ENCODE results near the gene UFD1. TPM values are rescaled to one million over a fixed set of nuclear protein-coding genes. Genes with fewer than 3 reads are reported as not detected.

Gene UFD1
- total and polyA plus RNA-seq, 9 donors = 27.8 to 58.8 (median 44.4) TPM

DNA sequence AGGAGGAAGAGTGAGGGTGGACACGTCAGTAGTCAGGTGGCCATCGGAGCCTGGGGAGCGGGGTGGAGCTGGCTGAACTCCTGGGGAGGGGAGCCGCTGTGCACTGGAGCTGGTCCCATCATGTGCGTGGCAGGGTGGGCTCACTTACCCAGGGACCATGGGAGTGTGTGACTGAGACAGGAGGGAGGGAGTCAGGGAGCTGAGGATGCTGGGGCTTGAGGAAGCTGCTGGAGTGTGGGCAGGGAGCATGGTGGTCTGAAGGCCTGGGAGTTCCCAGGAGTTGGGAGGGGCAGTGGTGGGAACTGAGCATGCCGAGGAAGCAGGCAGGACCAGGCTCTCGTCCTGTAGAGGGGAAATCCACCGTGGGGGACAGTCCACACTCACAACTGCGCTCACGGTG lies 27.2 kb upstream of the UFD1 start:
- Histone ChIP-seq H3K27me3 (ENCODE audit: control insufficient read depth, insufficient read depth, low read length) (no peaks in the 10 kb centered on the region), H3K4me3 (ENCODE audit: low read length) (no peak overlapping the region), H3K27ac (ENCODE audit: low read length) (no peak overlapping the region), H3K36me3 (ENCODE audit: control insufficient read depth, insufficient read depth, low read length) (peaks cover 7% of the 10 kb centered on the region), H3K4me1 (ENCODE audit: control insufficient read depth, insufficient read depth, low read length) (no peaks in the 10 kb centered on the region), H3K9me3 (replicated peaks; ENCODE audit: control insufficient read depth, low read depth, low read length) (no peaks in the 10 kb centered on the region)
- WGBS (ENCODE audit: insufficient coverage) = 78% methylated on average over 7 of the region's 10 CpGs
- DNase-seq = no peak

- Histone ChIP-seq H3K36me3 (ENCODE audit: control insufficient read depth, insufficient read depth, low read length) (peaks cover 7% of the 10 kb centered on the region), H3K4me1 (ENCODE audit: control insufficient read depth, insufficient read depth, low read length) (no peaks in the 10 kb centered on the region), H3K9me3 (replicated peaks; ENCODE audit: control insufficient read depth, low read depth, low read length) (no peaks in the 10 kb centered on the region), H3K27ac (ENCODE audit: low read length) (no peak overlapping the region), H3K27me3 (ENCODE audit: control insufficient read depth, insufficient read depth, low read length) (no peaks in the 10 kb centered on the region), H3K4me3 (ENCODE audit: low read length) (no peak overlapping the region)
- no peak for DNase-seq
- WGBS (ENCODE audit: insufficient coverage) = 94% methylated on average over 4 of the region's 5 CpGs
Measured at GRCh38 chr22:19505735-19506126, 26.7 kb upstream of the UFD1 start.

DNA sequence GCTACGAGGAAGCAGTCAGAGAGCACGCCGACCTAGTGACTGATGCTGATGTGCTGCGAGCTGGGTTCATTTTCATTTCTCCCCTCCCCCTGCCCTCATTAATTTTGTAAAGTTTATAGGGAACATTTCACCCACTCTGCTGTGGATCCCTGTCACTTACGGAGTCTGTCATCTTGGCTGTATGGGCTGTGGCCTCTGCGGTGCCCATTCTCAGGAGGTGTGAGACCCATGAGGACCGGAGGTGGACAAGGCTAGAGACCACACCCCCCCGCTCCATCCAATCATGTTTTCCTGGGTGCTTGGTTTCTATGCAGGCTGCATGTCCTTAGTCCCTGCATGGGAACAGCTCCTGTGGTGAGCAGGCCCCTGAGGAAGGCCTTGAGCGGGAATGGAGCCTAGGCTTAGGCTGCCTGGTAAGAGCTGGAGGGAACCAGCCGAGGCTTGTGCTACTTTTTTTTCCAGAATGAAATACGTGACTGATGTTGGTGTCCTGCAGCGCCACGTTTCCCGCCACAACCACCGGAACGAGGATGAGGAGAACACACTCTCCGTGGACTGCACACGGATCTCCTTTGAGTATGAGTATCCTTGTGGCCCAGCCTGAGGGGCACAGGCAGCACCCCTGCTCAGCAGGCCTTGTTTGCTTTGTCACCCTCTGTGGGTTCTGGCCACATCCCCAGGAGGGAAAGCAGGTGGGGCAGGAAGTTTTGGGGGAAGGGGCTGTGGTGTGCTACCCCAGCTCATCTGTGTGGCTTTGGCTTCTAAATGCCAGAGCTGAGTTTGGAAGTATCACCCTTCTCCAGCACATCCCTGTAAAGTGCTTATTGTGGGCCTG lies 26.1 kb upstream of the UFD1 start:
- Histone ChIP-seq H3K27ac (ENCODE audit: low read length) (no peak overlapping the region), H3K36me3 (ENCODE audit: control insufficient read depth, insufficient read depth, low read length) (peaks cover 7% of the 10 kb centered on the region), H3K9me3 (replicated peaks; ENCODE audit: control insufficient read depth, low read depth, low read length) (no peaks in the 10 kb centered on the region), H3K4me1 (ENCODE audit: control insufficient read depth, insufficient read depth, low read length) (no peaks in the 10 kb centered on the region), H3K27me3 (ENCODE audit: control insufficient read depth, insufficient read depth, low read length) (no peaks in the 10 kb centered on the region), H3K4me3 (ENCODE audit: low read length) (no peak overlapping the region)
- no peak for DNase-seq
- WGBS (ENCODE audit: insufficient coverage) = 92% methylated on average over 14 of the region's 18 CpGs

DNA sequence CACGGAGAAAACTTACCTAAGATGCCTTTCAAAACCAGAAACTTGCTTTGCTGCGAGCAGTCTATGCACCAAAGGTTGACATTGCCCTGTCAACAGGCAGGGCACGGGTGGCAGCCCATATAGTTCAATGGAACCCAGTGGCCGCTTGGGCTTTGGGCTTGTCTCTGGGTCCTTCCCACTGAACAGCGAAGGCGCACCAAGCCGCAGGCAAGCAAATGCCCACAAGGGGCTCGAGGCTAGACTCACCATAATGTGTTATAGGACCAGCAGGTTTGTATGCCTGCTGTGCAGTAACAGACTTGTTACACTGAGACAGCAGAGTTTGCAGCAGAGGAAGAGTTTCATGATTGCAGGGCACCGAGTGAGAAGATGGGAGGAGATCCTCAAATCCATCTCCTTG lies 24.9 kb upstream of the UFD1 start:
- no peak for DNase-seq
- no peaks in the 10 kb centered on the region for H3K9me3 ChIP-seq (replicated peaks; ENCODE audit: control insufficient read depth, low read depth, low read length)
- no peaks in the 10 kb centered on the region for H3K27me3 ChIP-seq (ENCODE audit: control insufficient read depth, insufficient read depth, low read length)
- whole genome bisulfite sequencing (ENCODE audit: insufficient coverage) = 79% methylated on average over 9 of the region's 9 CpGs
- no peak overlapping the region for H3K4me3 ChIP-seq (ENCODE audit: low read length)
- H3K27ac ChIP-seq (ENCODE audit: low read length) = no peak overlapping the region
- no peaks in the 10 kb centered on the region for H3K4me1 ChIP-seq (ENCODE audit: control insufficient read depth, insufficient read depth, low read length)
- H3K36me3 ChIP-seq (ENCODE audit: control insufficient read depth, insufficient read depth, low read length) = peaks cover 8% of the 10 kb centered on the region

GRCh38 chr22:19503367-19503766 lies 24.4 kb upstream of the UFD1 start:
- Histone ChIP-seq H3K27me3 (ENCODE audit: control insufficient read depth, insufficient read depth, low read length) (no peaks in the 10 kb centered on the region), H3K4me1 (ENCODE audit: control insufficient read depth, insufficient read depth, low read length) (no peaks in the 10 kb centered on the region), H3K36me3 (ENCODE audit: control insufficient read depth, insufficient read depth, low read length) (peaks cover 13% of the 10 kb centered on the region), H3K9me3 (replicated peaks; ENCODE audit: control insufficient read depth, low read depth, low read length) (no peaks in the 10 kb centered on the region), H3K27ac (ENCODE audit: low read length) (no peak overlapping the region), H3K4me3 (ENCODE audit: low read length) (no peak overlapping the region)
- 79% methylated on average over 5 of the region's 7 CpGs for WGBS (ENCODE audit: insufficient coverage)
- DNase-seq = no peak

DNA sequence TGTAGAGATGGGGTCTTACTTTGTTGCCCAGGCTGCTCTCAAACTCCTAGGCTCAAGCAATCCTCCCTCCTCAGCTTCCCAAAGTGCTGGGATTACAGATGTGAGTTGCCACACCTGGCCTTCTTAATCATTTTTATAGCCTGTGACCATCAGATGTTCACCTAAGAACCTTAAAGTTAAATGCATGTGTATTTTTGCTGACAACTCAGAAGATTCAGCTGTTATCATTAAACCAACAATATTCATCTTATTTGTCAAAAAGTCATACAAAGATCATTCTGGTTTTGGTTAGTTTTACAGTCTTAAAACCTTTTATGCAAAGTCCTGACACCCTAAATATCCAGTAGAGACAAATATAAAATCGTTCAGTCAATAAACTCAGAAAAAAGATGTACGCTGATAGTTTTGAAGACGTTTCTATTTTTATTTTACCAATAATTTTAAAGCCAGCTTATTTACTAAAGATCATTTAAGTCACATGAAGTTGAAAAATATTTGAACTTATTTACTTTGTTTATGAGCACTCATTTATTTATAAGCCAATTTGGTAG lies 23.0 kb upstream of the UFD1 start:
- Histone ChIP-seq H3K9me3 (replicated peaks; ENCODE audit: control insufficient read depth, low read depth, low read length) (no peaks in the 10 kb centered on the region), H3K27ac (ENCODE audit: low read length) (no peak overlapping the region), H3K4me3 (ENCODE audit: low read length) (no peak overlapping the region), H3K27me3 (ENCODE audit: control insufficient read depth, insufficient read depth, low read length) (no peaks in the 10 kb centered on the region), H3K36me3 (ENCODE audit: control insufficient read depth, insufficient read depth, low read length) (peaks cover 15% of the 10 kb centered on the region), H3K4me1 (ENCODE audit: control insufficient read depth, insufficient read depth, low read length) (peaks cover 8% of the 10 kb centered on the region)
- no peak for DNase-seq
- no CpG with 5 or more reads among the region's 3 CpGs for WGBS (ENCODE audit: insufficient coverage)

DNA sequence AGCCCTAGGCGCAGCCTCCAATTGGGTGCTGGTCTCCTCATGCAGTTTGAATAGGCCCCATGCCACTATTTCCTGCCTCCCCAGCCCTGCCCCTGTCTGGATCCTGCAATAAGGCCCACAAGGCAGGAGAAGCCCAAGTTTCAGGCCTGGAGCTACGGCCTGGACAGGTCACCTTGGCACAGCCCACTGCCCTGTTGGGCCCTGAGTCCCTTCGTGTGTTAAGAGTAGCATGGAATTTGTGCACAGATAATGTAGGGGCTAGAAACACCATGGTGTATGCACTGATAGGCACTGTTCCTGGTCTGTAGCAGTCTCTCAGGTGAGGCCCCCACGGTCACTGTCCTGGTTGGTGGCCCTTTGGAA lies 20.9 kb upstream of the UFD1 start:
- Histone ChIP-seq H3K4me1 (ENCODE audit: control insufficient read depth, insufficient read depth, low read length) (peaks cover 12% of the 10 kb centered on the region), H3K27me3 (ENCODE audit: control insufficient read depth, insufficient read depth, low read length) (no peaks in the 10 kb centered on the region), H3K9me3 (replicated peaks; ENCODE audit: control insufficient read depth, low read depth, low read length) (no peaks in the 10 kb centered on the region), H3K27ac (ENCODE audit: low read length) (no peak overlapping the region), H3K4me3 (ENCODE audit: low read length) (no peak overlapping the region), H3K36me3 (ENCODE audit: control insufficient read depth, insufficient read depth, low read length) (peaks cover 14% of the 10 kb centered on the region)
- DNase-seq = no peak
- 93% methylated on average over 2 of the region's 4 CpGs for WGBS (ENCODE audit: insufficient coverage)

DNA sequence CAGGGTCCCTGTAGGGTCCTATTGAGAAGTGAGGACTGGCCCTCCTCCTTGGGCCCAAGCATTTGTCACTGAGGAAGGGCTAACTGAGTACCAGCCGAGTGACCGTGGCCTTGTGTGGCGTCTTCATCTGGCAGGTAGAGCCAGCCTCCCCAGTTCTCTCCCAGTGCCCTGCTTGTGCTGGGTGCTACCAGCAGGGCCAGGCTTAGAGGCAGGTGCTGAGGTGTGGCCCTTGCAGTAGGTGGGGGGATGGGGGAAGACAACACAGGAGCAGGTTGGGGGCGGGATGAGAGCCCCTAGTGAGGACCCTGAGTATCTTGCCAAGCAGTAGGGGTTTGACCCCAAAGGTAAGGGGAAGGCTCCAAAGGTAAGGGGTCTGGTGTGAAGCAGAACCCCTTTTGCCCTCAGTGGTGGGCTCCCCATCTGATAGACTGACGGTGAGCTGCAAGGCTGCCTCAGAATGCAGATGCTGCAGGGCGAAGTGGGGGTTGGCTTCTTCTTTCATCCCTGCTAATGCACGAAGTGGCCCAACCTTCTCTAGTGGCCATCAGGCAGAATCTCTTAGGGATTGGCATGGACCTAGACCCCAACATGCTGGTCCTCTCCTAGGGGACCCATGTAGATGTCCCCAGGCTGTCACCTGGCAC lies 20.4 kb upstream of the UFD1 start:
- no peak overlapping the region for H3K4me3 ChIP-seq (ENCODE audit: low read length)
- WGBS (ENCODE audit: insufficient coverage) = 93% methylated on average over 5 of the region's 7 CpGs
- peaks cover 12% of the 10 kb centered on the region for H3K4me1 ChIP-seq (ENCODE audit: control insufficient read depth, insufficient read depth, low read length)
- no peak overlapping the region for H3K27ac ChIP-seq (ENCODE audit: low read length)
- no peak for DNase-seq
- peaks cover 14% of the 10 kb centered on the region for H3K36me3 ChIP-seq (ENCODE audit: control insufficient read depth, insufficient read depth, low read length)
- no peaks in the 10 kb centered on the region for H3K27me3 ChIP-seq (ENCODE audit: control insufficient read depth, insufficient read depth, low read length)
- no peaks in the 10 kb centered on the region for H3K9me3 ChIP-seq (replicated peaks; ENCODE audit: control insufficient read depth, low read depth, low read length)

- H3K27me3 ChIP-seq (ENCODE audit: control insufficient read depth, insufficient read depth, low read length) = no peaks in the 10 kb centered on the region
- WGBS (ENCODE audit: insufficient coverage) = 87% methylated on average over 3 of the region's 3 CpGs
- H3K9me3 ChIP-seq (replicated peaks; ENCODE audit: control insufficient read depth, low read depth, low read length) = no peaks in the 10 kb centered on the region
- peaks cover 12% of the 10 kb centered on the region for H3K4me1 ChIP-seq (ENCODE audit: control insufficient read depth, insufficient read depth, low read length)
- DNase-seq = no peak
- H3K36me3 ChIP-seq (ENCODE audit: control insufficient read depth, insufficient read depth, low read length) = peaks cover 19% of the 10 kb centered on the region
- no peak overlapping the region for H3K4me3 ChIP-seq (ENCODE audit: low read length)
- H3K27ac ChIP-seq (ENCODE audit: low read length) = no peak overlapping the region
Measured at GRCh38 chr22:19498866-19499190, 19.8 kb upstream of the UFD1 start.

DNA sequence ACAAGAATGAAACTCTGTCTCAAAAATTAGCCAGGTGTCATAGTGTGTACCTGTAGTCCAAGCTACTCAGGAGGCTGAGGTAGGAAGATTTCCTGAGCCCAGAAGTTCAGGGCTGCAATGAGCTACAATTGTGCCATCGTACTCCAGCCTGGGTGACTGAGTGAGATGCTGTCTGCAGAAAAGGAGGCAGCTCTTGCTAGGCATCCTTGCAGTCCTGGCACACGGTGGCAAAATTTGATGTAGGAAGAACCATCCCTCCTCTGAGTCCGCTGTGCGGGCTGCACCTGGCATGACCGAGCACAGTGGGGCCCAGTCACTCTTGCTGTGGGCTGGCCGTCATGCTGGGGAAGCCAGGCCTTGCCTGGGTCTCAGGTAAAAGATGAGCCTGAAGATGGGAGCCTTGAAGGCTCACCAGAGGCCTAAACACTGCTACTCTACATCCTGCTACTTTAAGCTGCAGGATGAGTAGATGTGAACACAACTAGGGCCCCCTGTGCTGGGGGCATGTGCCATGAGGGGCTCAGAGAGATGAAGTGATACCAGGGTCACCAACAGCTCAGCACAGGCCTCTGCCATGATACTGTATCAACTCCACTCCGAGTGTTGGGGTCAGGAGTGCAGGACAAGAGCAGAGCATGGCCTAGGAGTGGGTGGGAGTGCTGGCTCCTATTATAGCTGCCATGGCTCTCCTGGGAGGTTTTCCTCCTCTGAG lies 19.3 kb upstream of the UFD1 start:
- H3K4me3 ChIP-seq (ENCODE audit: low read length) = no peak overlapping the region
- H3K27ac ChIP-seq (ENCODE audit: low read length) = no peak overlapping the region
- no peak for DNase-seq
- H3K27me3 ChIP-seq (ENCODE audit: control insufficient read depth, insufficient read depth, low read length) = no peaks in the 10 kb centered on the region
- peaks cover 21% of the 10 kb centered on the region for H3K36me3 ChIP-seq (ENCODE audit: control insufficient read depth, insufficient read depth, low read length)
- H3K9me3 ChIP-seq (replicated peaks; ENCODE audit: control insufficient read depth, low read depth, low read length) = no peaks in the 10 kb centered on the region
- H3K4me1 ChIP-seq (ENCODE audit: control insufficient read depth, insufficient read depth, low read length) = peaks cover 12% of the 10 kb centered on the region
- WGBS (ENCODE audit: insufficient coverage) = 96% methylated on average over 6 of the region's 7 CpGs

All from muscle of leg (tissue), 11 donors.